ENCODE results near the gene KANSL1. TPM values are rescaled to one million over a fixed set of nuclear protein-coding genes. Genes with fewer than 3 reads are reported as not detected.
A peak's percentile ranks its signal among the peaks of the same experiment; 100 is the strongest.

KANSL1 gene
- total RNA-seq, 4 donors from 2014 or later: 57.7 to 91.2 (median 75.1) TPM

GRCh38 chr17:46163929-46164594, 29.2 kb downstream of the KANSL1 start:
- 36 to 44% methylated on average over 4 of the region's 4 CpGs for WGBS, 2 donors (ENCODE audit: low coverage in 1 of 2)
- no peak for ATAC-seq
- Histone ChIP-seq H3K27ac (peak overlapping the region in 3 of 4 donors; percentile 23 to 37 (median 34)), H3K36me3 (no peaks in the 10 kb centered on the region), H3K4me3 (no peak overlapping the region), H3K27me3 (no peaks in the 10 kb centered on the region), H3K4me1 (peaks cover 27 to 100% (median 34%) of the 10 kb centered on the region in 3 donors), H3K9me3 (no peaks in the 10 kb centered on the region)
- TF ChIP-seq EP300 (IDR thresholded peaks at IDR 0.05) (no peak), POLR2A (IDR thresholded peaks at IDR 0.05) (no peak), POLR2AphosphoS5 (IDR thresholded peaks at IDR 0.05) (no peak)
- TF ChIP-seq, protein P1, sequence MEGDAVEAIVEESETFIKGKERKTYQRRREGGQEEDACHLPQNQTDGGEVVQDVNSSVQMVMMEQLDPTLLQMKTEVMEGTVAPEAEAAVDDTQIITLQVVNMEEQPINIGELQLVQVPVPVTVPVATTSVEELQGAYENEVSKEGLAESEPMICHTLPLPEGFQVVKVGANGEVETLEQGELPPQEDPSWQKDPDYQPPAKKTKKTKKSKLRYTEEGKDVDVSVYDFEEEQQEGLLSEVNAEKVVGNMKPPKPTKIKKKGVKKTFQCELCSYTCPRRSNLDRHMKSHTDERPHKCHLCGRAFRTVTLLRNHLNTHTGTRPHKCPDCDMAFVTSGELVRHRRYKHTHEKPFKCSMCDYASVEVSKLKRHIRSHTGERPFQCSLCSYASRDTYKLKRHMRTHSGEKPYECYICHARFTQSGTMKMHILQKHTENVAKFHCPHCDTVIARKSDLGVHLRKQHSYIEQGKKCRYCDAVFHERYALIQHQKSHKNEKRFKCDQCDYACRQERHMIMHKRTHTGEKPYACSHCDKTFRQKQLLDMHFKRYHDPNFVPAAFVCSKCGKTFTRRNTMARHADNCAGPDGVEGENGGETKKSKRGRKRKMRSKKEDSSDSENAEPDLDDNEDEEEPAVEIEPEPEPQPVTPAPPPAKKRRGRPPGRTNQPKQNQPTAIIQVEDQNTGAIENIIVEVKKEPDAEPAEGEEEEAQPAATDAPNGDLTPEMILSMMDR (IDR thresholded peaks at IDR 0.05): no peak

DNA sequence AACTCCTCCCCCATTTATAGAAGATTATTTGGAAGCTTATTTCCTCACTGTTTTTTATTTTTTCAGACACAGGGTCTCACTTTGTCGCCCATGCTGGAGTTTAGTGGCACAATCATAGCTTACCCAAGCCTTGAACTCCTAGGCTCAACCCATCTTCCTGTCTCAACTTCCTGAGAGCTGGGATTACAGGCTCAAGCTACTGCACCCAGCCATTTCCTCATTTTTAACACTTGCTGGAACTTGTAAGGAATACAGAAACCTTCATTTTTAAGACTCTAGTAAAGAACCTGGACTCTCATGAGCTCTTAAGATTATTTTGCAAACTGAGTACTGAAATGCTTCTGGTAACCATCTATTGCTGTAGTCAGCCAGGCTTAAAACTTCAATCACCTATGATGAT, 29.9 kb downstream of the KANSL1 start:
- Histone ChIP-seq H3K4me3 (no peak overlapping the region), H3K27me3 (no peaks in the 10 kb centered on the region), H3K4me1 (peaks cover 32 to 100% (median 41%) of the 10 kb centered on the region in 3 donors), H3K36me3 (no peaks in the 10 kb centered on the region), H3K27ac (peak overlapping the region in 3 of 4 donors; percentile 12 to 37 (median 29)), H3K9me3 (no peaks in the 10 kb centered on the region)
- ATAC-seq: no peak
- TF ChIP-seq POLR2A (IDR thresholded peaks at IDR 0.05) (no peak), POLR2AphosphoS5 (IDR thresholded peaks at IDR 0.05) (no peak), EP300 (IDR thresholded peaks at IDR 0.05) (no peak)
- TF ChIP-seq, protein P1 (IDR thresholded peaks at IDR 0.05): no peak
- WGBS, 2 donors (ENCODE audit: low coverage in 1 of 2): 75 to 80% methylated on average over 1 of the region's 1 CpG

DNA sequence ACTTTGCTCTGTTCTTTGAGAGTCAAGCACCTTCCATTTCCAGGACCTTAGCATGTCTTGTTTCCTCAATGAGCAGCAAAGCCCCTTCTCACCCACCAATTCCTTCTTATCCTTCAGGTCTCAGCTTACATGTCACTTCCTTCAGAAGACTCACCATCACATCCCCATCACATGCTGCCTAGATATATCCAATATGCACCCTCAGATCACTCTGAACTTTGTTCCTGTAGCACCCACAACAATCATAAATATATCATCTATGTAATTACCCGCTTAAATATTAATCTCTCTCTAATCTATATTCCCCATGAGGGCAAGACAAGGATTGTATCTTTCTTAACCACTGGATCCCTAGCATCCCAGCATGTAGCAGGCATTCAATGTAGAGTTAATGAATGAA, 30.4 kb downstream of the KANSL1 start:
- WGBS, 2 donors (ENCODE audit: low coverage in 1 of 2): 0% methylated on average over 1 of the region's 1 CpG

DNA sequence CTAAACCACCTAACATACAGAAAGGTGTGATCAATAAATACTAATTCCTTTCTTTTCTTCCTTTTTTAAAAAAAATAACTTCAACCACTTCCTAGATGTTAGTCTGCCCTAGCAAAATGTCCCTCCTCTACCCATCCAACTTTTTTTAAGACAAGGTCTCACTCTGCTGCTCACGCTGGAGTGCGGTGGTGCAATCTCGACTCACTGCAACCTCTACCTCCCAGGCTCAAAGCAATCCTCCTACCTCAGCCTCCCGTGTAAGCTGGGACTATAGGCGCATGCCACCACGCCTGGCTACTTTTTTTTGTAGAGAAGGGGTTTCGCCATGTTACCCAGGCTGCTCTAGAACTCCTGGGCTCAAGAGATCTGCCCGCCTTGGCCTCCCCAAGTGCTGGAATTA, 33.1 kb downstream of the KANSL1 start:
- Histone ChIP-seq H3K27me3 (no peaks in the 10 kb centered on the region), H3K27ac (peak overlapping the region; percentile 27 to 87 (median 79)), H3K36me3 (no peaks in the 10 kb centered on the region), H3K4me1 (peaks cover 37 to 100% (median 62%) of the 10 kb centered on the region in 3 donors), H3K9me3 (no peaks in the 10 kb centered on the region), H3K4me3 (no peak overlapping the region)
- no peak for TF ChIP-seq POLR2A (IDR thresholded peaks at IDR 0.05)
- TF ChIP-seq EP300 (IDR thresholded peaks at IDR 0.05): no peak
- no peak for TF ChIP-seq POLR2AphosphoS5 (IDR thresholded peaks at IDR 0.05)
- TF ChIP-seq, protein P1 (IDR thresholded peaks at IDR 0.05): no peak
- no peak for ATAC-seq
- 96 to 100% methylated on average over 3 to 8 of the region's 8 CpGs for WGBS, 2 donors (ENCODE audit: low coverage in 1 of 2)

More for the DNA sequence above, 30.4 kb downstream of the KANSL1 start:
- H3K4me1 ChIP-seq: peaks cover 35 to 100% (median 46%) of the 10 kb centered on the region in 3 donors
- TF ChIP-seq POLR2AphosphoS5 (IDR thresholded peaks at IDR 0.05) (no peak), POLR2A (IDR thresholded peaks at IDR 0.05) (no peak), EP300 (IDR thresholded peaks at IDR 0.05) (no peak)
- TF ChIP-seq, protein P1 (IDR thresholded peaks at IDR 0.05): no peak
- no peaks in the 10 kb centered on the region for H3K27me3 ChIP-seq
- no peaks in the 10 kb centered on the region for H3K36me3 ChIP-seq
- ATAC-seq: no peak
- H3K27ac ChIP-seq: peak overlapping the region in 2 of 4 donors; percentile 4 to 37
- no peak overlapping the region for H3K4me3 ChIP-seq
- no peaks in the 10 kb centered on the region for H3K9me3 ChIP-seq

DNA sequence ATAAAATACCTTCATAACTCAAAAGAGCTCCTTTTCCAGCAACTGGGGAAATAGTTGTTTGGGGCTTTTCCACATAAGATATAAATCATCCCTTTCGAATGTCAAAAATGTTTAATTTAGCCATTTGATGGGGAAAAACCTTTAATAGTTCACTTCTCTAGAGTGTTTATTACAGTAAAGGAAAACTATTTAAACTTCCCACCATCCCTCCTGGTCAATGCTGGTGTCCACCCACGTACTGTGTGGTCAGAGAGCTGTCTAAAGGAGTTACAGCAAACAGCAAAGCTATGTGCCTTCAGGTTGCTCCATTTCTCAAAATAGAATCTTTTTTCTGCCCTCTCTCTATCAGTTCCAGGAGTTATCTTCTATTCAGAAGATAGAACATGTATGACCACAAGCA, 33.5 kb downstream of the KANSL1 start:
- no peaks in the 10 kb centered on the region for H3K36me3 ChIP-seq
- H3K27me3 ChIP-seq: no peaks in the 10 kb centered on the region
- H3K9me3 ChIP-seq: no peaks in the 10 kb centered on the region
- ATAC-seq: peak; percentile 17
- 25 to 29% methylated on average over 2 of the region's 2 CpGs for WGBS, 2 donors (ENCODE audit: low coverage in 1 of 2)
- no peak overlapping the region for H3K4me3 ChIP-seq
- TF ChIP-seq, protein P1 (IDR thresholded peaks at IDR 0.05): no peak
- TF ChIP-seq POLR2AphosphoS5 (IDR thresholded peaks at IDR 0.05): peak; percentile 58
- H3K27ac ChIP-seq: peak overlapping the region; percentile 27 to 87 (median 79)
- H3K4me1 ChIP-seq: peaks cover 38 to 100% (median 60%) of the 10 kb centered on the region in 3 donors

Data from gastroesophageal sphincter (tissue), 4 donors.